Left colon (tissue), 2 donors: ENCODE results near the gene GNB1. TPM values are rescaled to one million over a fixed set of nuclear protein-coding genes. Genes with fewer than 3 reads are reported as not detected.

Experiments used
- ATAC-seq: fragments of 200-7000 bp; cut with Tn5 transposase; one replicate; pipeline ENCODE4 v1.9.1; 2020; ENCODE audit warnings: mild to moderate bottlenecking, moderate library complexity
- DNase-seq, 2 donors: peaks; one replicate each; pipeline ENCODE4 v3.0.0-alpha.2; 2020
- intact Hi-C, 2 donors: fragments of 100-400 bp; cut with DNase I in 1 of 2; cut with micrococcal nuclease in 1 of 2; formaldehyde crosslinking; loops; one replicate each; pipeline versions ENCODE4 v1.11.2 to v1.14.0; 2022; cut with DNase I, micrococcal nuclease
- total RNA-seq, 2 donors: library from RNA; stranded (reverse); fragmentation: NEBNext Ultra II Directional; extraction: Animal tissue kit (Norgen Biotek cat#: 25700); gene quantifications; one replicate each; pipeline ENCODE4 v1.2.1, GENCODE V29; 2021
- donor health status: DM: no; HTN: no; CAD: no.
- donor health status: DM: yes; HTN: yes; CAD: no.

Gene GNB1
- total RNA-seq, 2 donors from 2014 or later: 308 to 326 TPM

- ATAC-seq (no peak), DNase-seq (no peak)
- intact Hi-C loops: no loop called here
These were observed 23.4 kb upstream of the GNB1 start for GRCh38 chr1:1914101-1914970.

DNA sequence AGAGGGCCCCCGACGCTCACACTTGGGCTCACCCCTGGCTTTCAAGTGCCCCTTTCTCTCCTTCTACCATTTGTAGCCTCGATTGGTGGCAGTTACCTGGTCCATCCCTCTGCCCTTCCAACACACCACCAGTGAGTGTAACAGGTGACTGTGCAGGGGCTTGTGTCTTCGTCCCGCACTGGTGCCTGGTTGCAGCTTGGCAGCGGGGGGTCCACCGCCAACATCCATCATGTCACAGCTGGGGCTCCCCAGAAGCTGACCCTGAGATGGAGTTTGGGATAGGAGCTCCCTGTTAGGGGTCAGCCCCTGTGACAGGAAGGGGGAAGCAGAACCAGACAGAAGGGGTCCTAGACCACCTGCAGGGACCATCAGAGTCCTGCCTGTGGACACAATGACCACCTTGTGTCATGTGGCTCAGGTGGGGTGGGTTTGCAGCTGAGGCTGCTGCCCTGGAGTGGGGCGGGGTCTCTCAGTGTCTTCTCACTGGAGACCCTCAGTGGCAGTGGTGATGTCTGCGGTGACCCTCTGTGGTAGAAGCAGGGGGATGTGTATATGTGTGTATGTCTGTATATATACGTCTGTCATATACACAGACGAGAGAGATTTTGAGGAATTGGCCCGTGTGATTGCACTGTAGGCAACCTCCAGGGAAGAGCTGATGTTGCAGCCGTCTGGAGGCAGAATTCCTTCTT is 20.6 kb upstream of the GNB1 start:
- ATAC-seq (no peak), DNase-seq (no peak)
- intact Hi-C loops: no loop called here

DNA sequence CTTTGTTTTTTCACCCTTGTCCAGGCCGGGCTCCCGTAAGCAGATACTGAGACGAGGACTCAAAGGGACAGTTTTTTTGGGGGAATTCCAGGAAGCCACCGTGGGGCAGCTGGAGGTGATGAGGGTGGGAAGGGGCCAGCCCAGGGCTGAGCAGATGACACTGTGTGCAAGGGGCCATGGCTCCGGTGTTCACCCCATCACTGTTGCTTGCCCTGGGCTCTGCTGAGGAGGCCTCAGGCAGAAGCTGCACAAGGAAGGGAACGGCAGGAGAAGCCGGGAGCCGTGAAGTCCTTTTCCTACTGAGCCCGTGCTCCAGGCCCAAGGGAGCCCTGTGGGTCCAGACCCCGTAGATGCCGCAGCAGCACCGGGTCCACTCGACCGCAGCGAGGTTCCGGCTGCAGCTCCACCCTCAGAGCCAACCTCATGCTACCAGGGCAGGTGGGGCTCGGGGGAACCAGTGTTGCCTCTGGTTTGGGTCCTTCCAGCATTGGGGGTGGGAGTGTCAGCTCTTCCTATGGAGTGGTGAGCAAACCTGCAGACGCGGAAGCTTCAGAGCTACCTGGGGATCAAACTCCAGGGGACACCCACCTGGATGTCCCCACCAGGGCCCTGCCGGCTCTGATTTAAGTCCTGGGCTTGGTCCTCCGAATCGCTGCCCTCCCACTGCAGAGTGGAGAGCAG is 19.9 kb upstream of the GNB1 start:
- ATAC-seq (no peak), DNase-seq (no peak)
- intact Hi-C loops: no loop called here

DNA sequence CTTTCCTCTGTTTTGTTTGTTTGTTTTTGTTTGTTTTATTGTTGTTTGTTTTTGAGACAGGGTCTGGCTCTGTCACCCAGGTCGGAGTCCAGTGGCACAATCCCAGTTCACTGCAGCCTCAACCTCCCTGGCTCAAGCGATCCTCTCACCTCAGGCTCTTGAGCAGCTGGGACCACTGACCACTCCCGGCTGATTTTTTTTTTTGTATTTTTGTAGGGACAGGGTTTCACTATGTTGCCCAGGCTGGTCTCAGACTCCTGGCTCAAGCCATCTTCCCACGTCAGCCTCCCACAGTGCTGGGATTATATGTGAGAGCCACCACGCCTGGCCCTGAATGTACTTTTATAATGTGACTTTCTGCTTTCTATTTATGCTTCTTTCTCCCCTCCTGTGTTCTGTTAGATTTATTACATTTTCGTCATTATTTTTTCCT is 19.2 kb upstream of the GNB1 start:
- ATAC-seq: no peak
- intact Hi-C loops: no loop called here
- DNase-seq: no peak

DNA sequence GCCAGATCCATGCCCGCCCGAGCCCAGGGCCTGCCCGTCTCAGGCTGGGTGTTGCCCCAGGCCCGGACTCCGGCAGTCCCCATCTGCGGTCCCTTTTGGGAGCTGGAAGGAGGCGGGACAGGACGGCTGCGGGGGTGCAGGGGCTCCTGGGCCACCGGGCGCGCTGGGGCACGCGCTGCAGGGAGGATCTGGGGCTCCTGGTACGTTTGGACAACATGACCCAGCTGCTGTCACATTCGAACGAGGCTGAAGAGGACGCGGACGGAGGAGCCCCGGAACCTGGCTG is 17.6 kb upstream of the GNB1 start:
- DNase-seq (peak in 1 of 2 donors; percentile 50), ATAC-seq (peak; percentile 16)
- intact Hi-C loops: loop anchor here in 1 of 2 donors (5.0 kb wide), 1 partner anchor 51 kb away; no protein-coding TSS in a partner anchor

GRCh38 chr1:1907098-1907736 is 16.3 kb upstream of the GNB1 start:
- ATAC-seq (no peak), DNase-seq (peak in 1 of 2 donors; percentile 38)
- intact Hi-C loops: loop anchor here in 1 of 2 donors (5.0 kb wide), 1 partner anchor 50 kb away; no protein-coding TSS in a partner anchor

DNA sequence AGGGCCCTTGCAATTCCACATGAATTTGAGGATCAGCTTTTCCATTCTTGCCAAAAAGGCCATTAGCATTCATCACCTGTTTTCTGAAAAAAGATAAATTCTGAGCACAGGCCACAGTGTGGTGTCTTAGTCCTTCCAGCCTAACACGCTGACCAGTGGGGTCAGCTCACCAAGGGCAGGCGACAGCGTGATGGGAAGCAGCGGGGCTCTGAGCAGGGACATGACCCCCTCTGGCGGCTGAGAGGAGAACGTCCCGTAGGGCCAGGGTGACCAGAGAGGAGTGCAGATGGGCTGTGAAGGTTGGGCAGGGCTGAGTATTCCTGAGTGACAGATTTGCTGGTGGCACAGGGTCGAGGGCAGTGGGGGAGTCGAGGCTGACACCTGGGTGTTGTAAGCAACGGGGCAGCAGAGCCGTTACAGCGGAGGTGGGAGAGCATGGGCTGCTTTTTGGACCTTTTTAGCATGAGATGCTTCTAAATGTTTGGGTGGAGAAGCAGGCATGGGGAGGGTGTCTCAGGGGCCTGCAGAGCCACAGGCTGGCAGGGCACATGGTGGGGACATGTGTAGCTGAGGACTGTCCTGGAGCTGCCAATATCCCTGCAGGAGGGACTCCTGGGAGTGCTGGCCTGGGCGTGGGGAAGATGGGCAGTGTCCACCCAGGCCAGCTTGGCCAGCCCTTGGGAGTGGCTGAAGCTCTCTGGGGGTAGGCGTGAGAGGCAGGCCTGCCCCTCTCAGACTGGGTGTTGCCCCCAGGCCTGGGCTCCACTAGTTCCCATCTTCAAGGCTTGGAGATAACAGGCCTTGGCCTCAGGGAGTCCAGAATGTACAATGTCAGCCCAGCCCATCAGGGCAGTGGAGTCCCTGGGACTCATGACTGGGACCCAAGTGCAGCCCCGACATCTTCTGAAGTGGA is 15.6 kb upstream of the GNB1 start:
- DNase-seq (peak; percentile 82 to 84), ATAC-seq (peak; percentile 57)
- intact Hi-C loops: loop anchor here in 1 of 2 donors (5.0 kb wide), 1 partner anchor 49 kb away; no protein-coding TSS in a partner anchor

DNA sequence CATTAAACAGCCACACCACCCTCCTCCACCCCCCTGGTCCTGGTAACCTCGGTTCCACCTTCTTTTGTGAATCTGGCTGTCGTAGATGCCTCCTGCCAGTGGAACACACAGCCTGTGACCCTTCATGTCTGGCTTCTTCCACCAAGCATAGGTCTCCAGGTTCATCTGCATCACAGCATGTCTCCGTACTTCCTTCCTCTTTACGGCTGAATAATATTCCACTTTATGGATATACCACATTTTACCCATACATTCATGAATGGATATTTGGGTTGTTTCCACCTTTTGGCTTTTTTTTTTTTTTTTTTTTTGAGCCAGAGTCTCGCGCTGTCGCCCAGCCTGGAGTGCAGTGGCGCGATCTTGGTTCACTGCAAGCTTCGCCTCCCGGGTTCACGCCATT is 12.3 kb upstream of the GNB1 start:
- DNase-seq (no peak), ATAC-seq (no peak)
- intact Hi-C loops: no loop called here

GRCh38 chr1:1901641-1902294 is 10.9 kb upstream of the GNB1 start:
- ATAC-seq: no peak
- intact Hi-C loops: no loop called here

GRCh38 chr1:1900883-1901640 is 10.2 kb upstream of the GNB1 start:
- intact Hi-C loops: no loop called here
- peak; percentile 20 for ATAC-seq
- DNase-seq: no peak

More at GRCh38 chr1:1901641-1902294, 10.9 kb upstream of the GNB1 start:
- no peak for DNase-seq

GRCh38 chr1:1899967-1900327 is 9.1 kb upstream of the GNB1 start:
- no peak for DNase-seq
- intact Hi-C loops: no loop called here
- no peak for ATAC-seq

DNA sequence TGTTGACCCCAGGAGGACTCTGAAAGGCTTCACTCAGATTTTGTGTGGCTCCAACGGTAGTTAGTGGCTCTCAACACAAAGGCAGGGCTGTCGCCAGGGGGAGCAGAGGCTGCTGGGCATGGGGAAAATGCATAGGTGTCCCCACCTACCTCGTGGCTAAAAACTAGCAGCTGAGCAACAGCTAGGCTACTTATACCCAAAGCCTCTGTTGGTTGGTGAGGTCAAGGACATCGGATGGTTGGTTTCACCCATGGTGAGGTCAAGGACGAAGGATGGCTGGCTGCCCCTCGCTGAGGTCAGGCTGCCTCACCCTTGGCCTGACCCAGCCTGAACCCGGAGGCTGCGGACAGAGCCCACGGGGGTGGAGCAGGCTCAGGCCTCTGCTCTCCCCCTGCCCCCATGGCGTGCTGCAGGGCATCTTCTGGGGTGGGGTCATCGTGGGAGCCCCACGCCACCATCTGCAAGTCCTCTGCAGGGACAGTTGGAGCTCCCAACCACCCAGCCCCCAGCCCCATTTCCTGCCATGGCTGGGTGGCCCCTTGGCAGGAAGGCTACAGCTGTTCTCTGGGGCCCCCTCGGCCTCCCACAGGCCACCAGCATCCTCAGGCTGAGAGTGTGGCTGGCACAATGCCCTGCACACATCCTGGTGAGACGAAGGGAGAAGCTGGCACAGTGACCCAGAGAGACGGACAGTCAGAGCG is 8.5 kb upstream of the GNB1 start:
- no peak for ATAC-seq
- intact Hi-C loops: no loop called here

DNA sequence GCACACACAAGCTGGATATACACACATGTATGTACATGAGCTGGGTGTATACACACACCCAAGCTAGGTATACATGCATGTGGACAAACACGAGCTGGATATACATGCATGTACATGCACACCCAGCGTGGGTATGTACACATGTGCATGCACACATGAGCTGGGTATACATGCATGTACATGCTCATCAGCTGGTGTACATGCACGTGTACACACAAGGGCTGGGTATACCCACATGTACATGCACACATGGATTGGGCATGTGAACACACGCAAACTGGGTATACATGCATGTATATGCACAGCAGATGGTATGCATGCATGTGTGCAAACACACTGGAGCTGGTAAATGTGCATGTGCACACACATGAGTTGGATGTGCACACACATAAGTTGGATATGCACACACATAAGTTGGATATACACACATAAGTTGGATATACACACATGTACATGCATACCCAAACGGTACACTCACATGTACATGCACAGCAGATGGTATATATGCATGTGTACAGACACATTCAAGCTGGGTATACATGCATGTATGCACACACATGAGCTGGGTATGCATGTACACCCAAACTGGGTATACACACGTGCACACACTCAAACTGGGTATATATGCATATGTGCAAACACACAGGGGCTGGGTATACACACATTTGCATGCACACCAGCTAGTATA is 7.5 kb upstream of the GNB1 start:
- no peak for DNase-seq
- ATAC-seq: no peak
- intact Hi-C loops: no loop called here

More for the DNA sequence above, 8.5 kb upstream of the GNB1 start:
- DNase-seq: no peak

DNA sequence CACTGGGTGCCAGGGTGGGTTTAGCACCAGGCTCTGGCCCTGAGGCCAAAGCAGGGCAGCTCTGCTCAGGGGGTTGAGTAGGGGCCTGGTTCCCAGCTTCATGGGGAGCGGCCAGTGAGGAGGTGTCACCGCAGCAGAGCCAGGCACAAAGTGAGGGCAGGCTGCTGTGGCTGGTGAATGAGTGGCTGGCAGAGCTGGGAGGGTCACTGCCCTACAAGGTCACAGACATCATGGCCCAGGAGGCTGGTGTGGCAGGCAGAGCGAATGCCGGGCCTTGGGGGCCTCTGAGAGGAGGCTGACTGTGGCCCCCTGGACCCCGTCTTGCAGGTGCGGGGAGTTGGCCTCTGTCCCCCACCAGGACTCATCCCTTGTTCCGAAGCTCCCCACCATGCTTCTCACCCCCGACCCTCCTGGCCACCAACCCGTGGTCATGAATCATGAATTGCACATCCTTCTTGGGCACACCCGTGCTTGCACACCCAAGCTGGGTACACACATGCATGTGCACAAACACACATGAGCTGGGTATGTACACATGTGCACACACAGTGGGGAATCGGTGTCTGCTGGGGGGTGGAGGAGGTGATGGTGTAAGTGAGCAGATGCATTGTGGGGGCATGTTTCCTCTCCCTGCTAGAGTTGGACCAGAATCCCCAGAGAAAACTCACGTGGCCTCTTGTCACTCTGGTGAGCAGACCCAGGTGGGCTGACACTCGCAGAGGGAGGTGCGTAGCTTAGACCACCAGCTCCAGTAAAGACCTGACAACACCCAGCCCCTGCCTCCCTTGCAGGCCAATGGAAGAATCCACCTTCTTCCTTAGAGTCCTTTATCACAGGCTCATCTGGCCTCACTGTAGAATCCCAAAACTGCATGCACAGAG is 4.8 kb upstream of the GNB1 start:
- intact Hi-C loops: no loop called here
- ATAC-seq (no peak), DNase-seq (no peak)

GRCh38 chr1:1895060-1895418 is 4.2 kb upstream of the GNB1 start:
- intact Hi-C loops: no loop called here
- ATAC-seq: no peak
- DNase-seq: no peak
